Loucy (cell line): Measurements from ENCODE around the gene PRM3.

Experiments
- H2AFZ ChIP-seq: fragments of 200-600 bp; sonication (generic); 2 replicates; pipeline ENCODE4 v1.6.0; 2016; ENCODE audit warnings: antibody characterized with exemption, mild to moderate bottlenecking, low read length, moderate library complexity
- H3F3A ChIP-seq: fragments of 200-600 bp; 2 replicates; pipeline ENCODE4 v1.6.0; 2016; ENCODE audit warnings: antibody characterized with exemption, low read depth, mild to moderate bottlenecking
- H3K27me3 ChIP-seq: fragments of 200-600 bp; sonication (generic); 2 replicates; pipeline ENCODE4 v1.6.1; 2014; ENCODE audit warnings: low read length, mild to moderate bottlenecking; ENCODE audit not compliant: insufficient read depth, poor library complexity, severe bottlenecking
- H3K36me3 ChIP-seq: fragments of 200-600 bp; sonication (generic); 2 replicates; pipeline ENCODE4 v1.6.1; 2016; ENCODE audit warnings: low read length; ENCODE audit not compliant: insufficient read depth
- H3K4me1 ChIP-seq: fragments of 200-600 bp; sonication (generic); 2 replicates; pipeline ENCODE4 v1.5.1; 2014; ENCODE audit warnings: low read length, mild to moderate bottlenecking; ENCODE audit not compliant: insufficient read depth, poor library complexity, severe bottlenecking
- H3K4me2 ChIP-seq: fragments of 200-600 bp; sonication (generic); 2 replicates; pipeline ENCODE4 v1.6.0; 2014; ENCODE audit warnings: antibody characterized with exemption, low read length, low read depth, mild to moderate bottlenecking; ENCODE audit not compliant: poor library complexity, severe bottlenecking
- H3K4me3 ChIP-seq: fragments of 200-600 bp; sonication (generic); 2 replicates; pipeline ENCODE4 v1.5.1; 2014; ENCODE audit warnings: low read length, mild to moderate bottlenecking, mixed read lengths; ENCODE audit not compliant: poor library complexity, severe bottlenecking
- H3K79me2 ChIP-seq: fragments of 200-600 bp; sonication (generic); 2 replicates; pipeline ENCODE4 v1.6.1; 2014; ENCODE audit warnings: low read length; ENCODE audit not compliant: insufficient read depth
- H3K9ac ChIP-seq: fragments of 200-600 bp; sonication (generic); 2 replicates; pipeline ENCODE4 v1.6.0; 2014; ENCODE audit warnings: mild to moderate bottlenecking, low read depth, low read length, moderate library complexity; ENCODE audit not compliant: poor library complexity, severe bottlenecking
- H3K9me2 ChIP-seq: fragments of 200-600 bp; sonication (generic); replicated peaks from 2 replicates; pipeline ENCODE4 v1.6.1; 2016; ENCODE audit warnings: low read depth, low read length, mixed read lengths
- H3K9me3 ChIP-seq: fragments of 200-600 bp; sonication (generic); 2 replicates; pipeline ENCODE4 v1.6.1; 2014; ENCODE audit warnings: mild to moderate bottlenecking, antibody characterized with exemption, low read length, low read depth; ENCODE audit not compliant: insufficient read depth
- H4K20me1 ChIP-seq: fragments of 200-600 bp; sonication (generic); 2 replicates; pipeline ENCODE4 v1.6.0; 2014; ENCODE audit warnings: antibody characterized with exemption, low read length, mild to moderate bottlenecking; ENCODE audit not compliant: insufficient read depth, poor library complexity, severe bottlenecking
- CTCF ChIP-seq: fragments of 200-600 bp; sonication (generic); conservative IDR thresholded peaks from 2 replicates; pipeline ENCODE4 v1.5.1; 2014; ENCODE audit warnings: mild to moderate bottlenecking, antibody characterized with exemption, low read length
- EZH2phosphoT487 ChIP-seq: fragments of 200-600 bp; IDR thresholded peaks from 2 replicates; pipeline ENCODE4 v1.6.1; 2018; ENCODE audit warnings: antibody characterized with exemption, mild to moderate bottlenecking, moderate library complexity, borderline replicate concordance

Gene PRM3

DNA sequence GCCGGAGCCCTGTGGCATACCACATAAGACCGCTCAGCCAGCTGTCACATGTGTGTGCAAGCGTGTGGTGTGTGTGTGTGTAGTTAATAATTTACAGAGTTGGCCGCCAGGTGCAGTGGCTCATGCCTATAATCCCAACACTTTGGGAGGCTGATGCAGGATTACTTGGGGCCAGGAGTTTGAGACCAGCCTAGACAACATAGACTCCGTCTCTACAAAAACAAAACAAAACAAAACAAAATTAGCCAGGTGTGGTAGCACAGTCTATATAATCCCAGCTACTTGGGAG is 37.8 kb downstream of the PRM3 start:
- H3K9ac ChIP-seq = no peak overlapping the region
- TF ChIP-seq EZH2phosphoT487 = no peak
- no peak for TF ChIP-seq CTCF
- no peak overlapping the region for H3K4me3 ChIP-seq
- H3K79me2 ChIP-seq = no peaks in the 10 kb centered on the region
- H3K4me1 ChIP-seq = peaks cover 23% of the 10 kb centered on the region
- H3K4me2 ChIP-seq = no peak overlapping the region
- H3F3A ChIP-seq = no peaks in the 10 kb centered on the region
- no peaks in the 10 kb centered on the region for H3K9me2 ChIP-seq
- no peaks in the 10 kb centered on the region for H3K9me3 ChIP-seq
- H4K20me1 ChIP-seq = no peaks in the 10 kb centered on the region
- no peaks in the 10 kb centered on the region for H3K27me3 ChIP-seq
- no peaks in the 10 kb centered on the region for H3K36me3 ChIP-seq
- no peak overlapping the region for H2AFZ ChIP-seq

GRCh38 chr16:11234884-11235702 is 38.3 kb downstream of the PRM3 start:
- no peaks in the 10 kb centered on the region for H3K9me3 ChIP-seq
- no peak overlapping the region for H3K4me3 ChIP-seq
- no peak overlapping the region for H3K4me2 ChIP-seq
- no peak for TF ChIP-seq EZH2phosphoT487
- no peak for TF ChIP-seq CTCF
- H3K4me1 ChIP-seq = peaks cover 20% of the 10 kb centered on the region
- H2AFZ ChIP-seq = no peak overlapping the region
- H3K27me3 ChIP-seq = no peaks in the 10 kb centered on the region
- no peaks in the 10 kb centered on the region for H4K20me1 ChIP-seq
- no peaks in the 10 kb centered on the region for H3K36me3 ChIP-seq
- H3K79me2 ChIP-seq = no peaks in the 10 kb centered on the region
- no peak overlapping the region for H3K9ac ChIP-seq
- no peaks in the 10 kb centered on the region for H3K9me2 ChIP-seq
- no peaks in the 10 kb centered on the region for H3F3A ChIP-seq

GRCh38 chr16:11233727-11234376 is 39.6 kb downstream of the PRM3 start:
- Histone ChIP-seq H3K9ac (peak overlapping the region; percentile 72), H2AFZ (no peak overlapping the region), H3K4me2 (peak overlapping the region; percentile 74)

More at GRCh38 chr16:11233727-11234376, 39.6 kb downstream of the PRM3 start:
- Histone ChIP-seq H3K79me2 (no peaks in the 10 kb centered on the region), H3K36me3 (no peaks in the 10 kb centered on the region), H4K20me1 (no peaks in the 10 kb centered on the region), H3K4me3 (peak overlapping the region; percentile 65), H3K9me2 (no peaks in the 10 kb centered on the region), H3K4me1 (peaks cover 20% of the 10 kb centered on the region), H3F3A (no peaks in the 10 kb centered on the region), H3K9me3 (no peaks in the 10 kb centered on the region), H3K27me3 (no peaks in the 10 kb centered on the region)
- no peak for TF ChIP-seq CTCF
